HCT116 (cell line): ENCODE measurements around the gene GBF1. TPM values are rescaled to one million over a fixed set of nuclear protein-coding genes. Genes with fewer than 3 reads are reported as not detected.
A peak's percentile ranks its signal among the peaks of the same experiment; 100 is the strongest.

Experiments used
- ATAC-seq: fragments of 200-7000 bp; cut with Tn5 transposase; 2 replicates; pipeline ENCODE4 v1.9.1; 2020; ENCODE audit warnings: mild to moderate bottlenecking, moderate library complexity
- BruUV-seq: library from RNA; stranded (reverse); fragments of 400-500 nt; replicated peaks from 2 replicates; lab custom pipeline; 2021; lab: Mats Ljungman, UMichigan
- CTCF ChIA-PET: fragments of 300-600 bp; sonication (Branson Sonifier 250); formaldehyde crosslinking; loops from one replicate; lab custom pipeline; 2021; ENCODE audit warnings: antibody characterized with exemption; lab: Charles Lee
- POLR2A ChIA-PET: fragments of 300-600, 350-600 bp; sonication (Branson Sonifier 250); formaldehyde crosslinking; loops from one replicate; lab custom pipeline; 2021; ENCODE audit warnings: antibody characterized with exemption; lab: Charles Lee
- RAD21 ChIA-PET, 2 experiments: fragments of 300-600 bp; sonication (Branson Sonifier 250); formaldehyde crosslinking; loops; one replicate each; lab custom pipeline; 2023; ENCODE audit warnings: low total read pairs in 2 of 2; ENCODE audit not compliant: uncharacterized antibody in 2 of 2, unreplicated experiment in 2 of 2, low non-redundant PET in 1 of 2; lab: Charles Lee
- DNase-seq: peaks from one replicate; pipeline ENCODE4 v3.0.0-alpha.2; 2010; ENCODE audit warnings: low read depth, low spot score
- H2AFZ ChIP-seq: fragments of 200-600 bp; shearing (Covaris generic), sonication (generic); 2 replicates; pipeline ENCODE4 v1.6.1; 2017; ENCODE audit warnings: low read depth, mixed run types, mixed read lengths, antibody characterized with exemption, low read length; ENCODE audit not compliant: poor library complexity, severe bottlenecking
- H3K27ac ChIP-seq: 2 replicates; pipeline ENCODE4 v1.5.1; 2012; ENCODE audit warnings: low read depth, low read length
- H3K27me3 ChIP-seq: fragments of 200-600 bp; sonication (generic); 2 replicates; pipeline ENCODE4 v1.6.1; 2016; ENCODE audit warnings: mixed run types, low read length, mixed read lengths; ENCODE audit not compliant: insufficient read depth
- H3K36me3 ChIP-seq, 2 experiments: fragments of 200-500 bp in 1 of 2; fragments of 200-600 bp in 1 of 2; sonication (Bioruptor generic) in 1 of 2; sonication (generic) in 1 of 2; 2 replicates each; pipeline versions ENCODE4 v1.5.1 to v1.6.1; 2014 to 2016; ENCODE audit warnings: low read length in 2 of 2, inconsistent platforms in 1 of 2, mixed read lengths in 1 of 2, mixed run types in 1 of 2; ENCODE audit not compliant: insufficient read depth in 2 of 2, control insufficient read depth in 1 of 2
- H3K4me1 ChIP-seq, 2 experiments: fragments of 200-600 bp in 1 of 2; sonication (generic) in 1 of 2; 2 replicates each; pipeline versions ENCODE4 v1.5.1 to v1.6.1; 2012 to 2017; ENCODE audit warnings: low read length in 2 of 2, inconsistent platforms in 1 of 2, mild to moderate bottlenecking in 1 of 2, mixed read lengths in 1 of 2, mixed run types in 1 of 2, moderate library complexity in 1 of 2; ENCODE audit not compliant: insufficient read depth in 2 of 2, control insufficient read depth in 1 of 2
- H3K4me2 ChIP-seq: fragments of 200-600 bp; sonication (generic); 2 replicates; pipeline ENCODE4 v1.6.1; 2017; ENCODE audit warnings: mixed run types, low read length, mixed read lengths
- H3K4me3 ChIP-seq, 2 experiments: fragments of 200-600 bp in 1 of 2; sonication (generic) in 1 of 2; replicated peaks in 1 of 2; 2 replicates each; pipeline ENCODE4 v1.5.1; 2011 to 2016; ENCODE audit warnings: low read length in 2 of 2, control low read depth in 1 of 2, low read depth in 1 of 2, mild to moderate bottlenecking in 1 of 2, mixed read lengths in 1 of 2, mixed run types in 1 of 2
- H3K79me2 ChIP-seq: fragments of 200-600 bp; sonication (generic); 2 replicates; pipeline ENCODE4 v1.6.1; 2017; ENCODE audit warnings: mild to moderate bottlenecking, mixed run types, low read length, moderate library complexity, mixed read lengths; ENCODE audit not compliant: insufficient read depth
- H3K9ac ChIP-seq: fragments of 200-600 bp; sonication (generic); 2 replicates; pipeline ENCODE4 v1.6.1; 2016; ENCODE audit warnings: low read length, mixed read lengths
- H3K9me2 ChIP-seq: fragments of 200-600 bp; sonication (generic), shearing (Covaris generic); 2 replicates; pipeline ENCODE4 v1.6.1; 2017; ENCODE audit warnings: mixed run types, mild to moderate bottlenecking, moderate library complexity; ENCODE audit not compliant: insufficient read depth
- H3K9me3 ChIP-seq, 2 experiments: fragments of 200-500 bp in 1 of 2; fragments of 200-600 bp in 1 of 2; sonication (Bioruptor generic) in 1 of 2; sonication (generic) in 1 of 2; 2 replicates each; pipeline ENCODE4 v1.6.1; 2014 to 2017; ENCODE audit warnings: low read length in 2 of 2, mixed read lengths in 2 of 2, inconsistent platforms in 1 of 2, low read depth in 1 of 2, mild to moderate bottlenecking in 1 of 2, mixed run types in 1 of 2, moderate library complexity in 1 of 2; ENCODE audit not compliant: control insufficient read depth in 1 of 2, insufficient read depth in 1 of 2
- H4K20me1 ChIP-seq: fragments of 200-600 bp; sonication (generic), shearing (Covaris generic); 2 replicates; pipeline ENCODE4 v1.6.1; 2017; ENCODE audit warnings: mixed run types, mild to moderate bottlenecking, moderate library complexity; ENCODE audit not compliant: insufficient read depth
- CBX3 ChIP-seq: IDR thresholded peaks from 2 replicates; pipeline ENCODE4 v1.6.1; 2012; ENCODE audit warnings: low read depth
- CEBPB ChIP-seq: IDR thresholded peaks from 2 replicates; pipeline ENCODE4 v1.6.1; 2012; ENCODE audit warnings: low read depth
- EGR1 ChIP-seq: IDR thresholded peaks from 2 replicates; pipeline ENCODE4 v1.6.1; 2012; ENCODE audit warnings: low read depth
- ELF1 ChIP-seq: IDR thresholded peaks from 2 replicates; pipeline ENCODE4 v1.6.1; 2012; ENCODE audit warnings: low read depth, borderline replicate concordance
- EZH2phosphoT487 ChIP-seq: fragments of 200-600 bp; IDR thresholded peaks from 2 replicates; pipeline ENCODE4 v1.6.1; 2018; ENCODE audit warnings: antibody characterized with exemption, borderline replicate concordance
- FOSL1 ChIP-seq: IDR thresholded peaks from 2 replicates; pipeline ENCODE4 v1.6.1; 2012; ENCODE audit warnings: low read depth
- JUND ChIP-seq: IDR thresholded peaks from 2 replicates; pipeline ENCODE4 v1.6.1; 2012
- POLR2AphosphoS5 ChIP-seq: IDR thresholded peaks from 2 replicates; pipeline ENCODE4 v1.6.1; 2011; ENCODE audit warnings: mild to moderate bottlenecking, low read depth, low read length, moderate library complexity
- RAD21 ChIP-seq: IDR thresholded peaks from 2 replicates; pipeline ENCODE4 v1.6.1; 2012; ENCODE audit warnings: low read depth, mild to moderate bottlenecking
- SIN3A ChIP-seq: IDR thresholded peaks from 2 replicates; pipeline ENCODE4 v1.6.1; 2012; ENCODE audit warnings: low read depth
- SP1 ChIP-seq: IDR thresholded peaks from 2 replicates; pipeline ENCODE4 v1.6.1; 2012; ENCODE audit warnings: low read depth
- SRF ChIP-seq: IDR thresholded peaks from 2 replicates; pipeline ENCODE4 v1.6.1; 2012; ENCODE audit warnings: low read depth
- YY1 ChIP-seq: IDR thresholded peaks from 2 replicates; pipeline ENCODE4 v1.6.1; 2011; ENCODE audit warnings: low read length, low read depth, moderate library complexity, mild to moderate bottlenecking; ENCODE audit not compliant: insufficient replicate concordance; ENCODE audit errors: extremely low read depth
- ZFX ChIP-seq: fragments of 450-650 bp; IDR thresholded peaks from 2 replicates; pipeline ENCODE4 v1.6.1; 2017
- ZNF274 ChIP-seq: fragments of 200-500 bp; sonication (Bioruptor generic); IDR thresholded peaks from 2 replicates; pipeline ENCODE4 v1.6.1; 2014; ENCODE audit warnings: mild to moderate bottlenecking, low read depth, low read length, inconsistent platforms
- intact Hi-C: fragments of 100-400 bp; cut with micrococcal nuclease; formaldehyde crosslinking; loops from 2 replicates; pipeline ENCODE4 v1.10.0; 2022
- total RNA-seq: library from RNA; stranded (reverse); gene quantifications from one replicate; pipeline ENCODE4 v1.2.1, GENCODE V29; 2021; ENCODE audit not compliant: unreplicated experiment
- TF ChIP-seq, protein P1 (sequence below), 3 experiments: fragments of 200-600 bp in 1 of 3; sonication (generic) in 1 of 3; IDR thresholded peaks in 2 of 3; conservative IDR thresholded peaks in 1 of 3; 2 replicates each; pipeline ENCODE4 v1.5.1; 2012 to 2017; ENCODE audit warnings: low read depth in 2 of 3, low read length in 2 of 3, antibody characterized with exemption in 1 of 3, borderline replicate concordance in 1 of 3, control low read depth in 1 of 3, mild to moderate bottlenecking in 1 of 3, mixed read lengths in 1 of 3, mixed run types in 1 of 3, moderate library complexity in 1 of 3; ENCODE audit not compliant: insufficient read depth in 1 of 3
- TF ChIP-seq, protein P2 (sequence below): IDR thresholded peaks from 2 replicates; pipeline ENCODE4 v1.6.1; 2012
- TF ChIP-seq, protein P3 (sequence below): IDR thresholded peaks from 2 replicates; pipeline ENCODE4 v1.6.1; 2012
- TF ChIP-seq, protein P4 (sequence below): IDR thresholded peaks from 2 replicates; pipeline ENCODE4 v1.6.1; 2011; ENCODE audit warnings: mild to moderate bottlenecking, low read length, moderate library complexity; ENCODE audit not compliant: insufficient replicate concordance; ENCODE audit errors: extremely low read depth
- TF ChIP-seq, protein P5 (sequence below): IDR thresholded peaks from 2 replicates; pipeline ENCODE4 v1.6.1; 2012; ENCODE audit warnings: low read depth

The GBF1 gene
- total RNA-seq, 1 experiment from 2014 or later, result 58.9 TPM

DNA sequence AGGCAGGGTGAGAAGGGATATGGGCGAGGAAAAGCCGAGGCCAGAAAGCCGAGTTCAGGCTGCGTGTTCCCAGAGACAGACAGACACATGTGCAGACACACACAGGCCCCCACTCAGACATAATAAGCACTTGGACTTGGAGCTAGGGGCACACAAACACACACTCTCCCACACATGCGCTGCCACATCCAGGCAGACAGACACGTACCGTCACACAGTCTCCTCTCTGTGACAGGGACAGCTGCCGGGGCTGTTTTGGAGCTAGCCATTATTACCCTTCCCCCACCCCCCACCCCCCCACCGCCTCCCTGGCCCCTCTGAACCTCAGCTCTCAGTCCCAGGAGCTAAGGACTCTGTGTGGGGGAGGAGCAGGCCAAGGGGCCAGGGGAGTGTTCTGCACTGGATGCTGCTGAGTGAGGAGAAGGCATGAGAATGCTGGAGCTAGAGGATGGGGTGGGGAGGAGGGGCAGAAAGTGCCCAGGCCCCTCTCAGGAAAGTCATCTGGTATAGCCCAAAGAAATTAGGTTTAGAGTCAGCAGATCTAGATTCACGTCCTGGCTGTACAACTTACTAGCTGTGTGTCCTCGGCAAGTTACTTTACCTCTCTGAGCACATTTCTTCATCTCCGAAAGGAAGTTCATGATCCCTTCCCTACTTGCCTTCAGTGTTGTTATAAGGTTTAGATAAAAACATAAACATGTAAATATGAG lies 10.3 kb upstream of the GBF1 start:
- RAD21 ChIA-PET, result no interaction called here
- Histone ChIP-seq H3K9me3 (no peaks in the 10 kb centered on the region), H3K4me2 (peak overlapping the region; percentile 34), H3K9me2 (no peaks in the 10 kb centered on the region), H4K20me1 (no peaks in the 10 kb centered on the region), H3K27me3 (no peaks in the 10 kb centered on the region), H3K27ac (no peak overlapping the region), H3K79me2 (no peaks in the 10 kb centered on the region; the same call in 1 of the 2 replicates), H3K36me3 (no peaks in the 10 kb centered on the region), H3K4me1 (peaks cover 7 to 30% of the 10 kb centered on the region in 2 experiments), H3K9ac (no peak overlapping the region), H2AFZ (no peak overlapping the region), H3K4me3 (no peak overlapping the region)
- intact Hi-C loops, result loop anchor here (5.0 kb wide), 1 partner anchor 227 kb away; no protein-coding TSS in a partner anchor
- no TSS peak for BruUV-seq
- CTCF ChIA-PET, result interaction anchor here (1.2 to 12.6 kb wide), 3 partner anchors 9 to 159 kb away, joined by 3 to 625 read pairs (median 3); partner anchors contain the start of gene ELOVL3
- TF ChIP-seq ELF1, result no peak
- TF ChIP-seq SIN3A, result no peak
- no peak for TF ChIP-seq JUND
- no peak for TF ChIP-seq RAD21
- no peak for TF ChIP-seq CBX3
- TF ChIP-seq SRF, result no peak
- TF ChIP-seq ZFX, result no peak
- TF ChIP-seq EGR1, result no peak
- TF ChIP-seq ZNF274, result no peak
- TF ChIP-seq YY1, result no peak
- no peak for TF ChIP-seq EZH2phosphoT487
- TF ChIP-seq, protein P1, sequence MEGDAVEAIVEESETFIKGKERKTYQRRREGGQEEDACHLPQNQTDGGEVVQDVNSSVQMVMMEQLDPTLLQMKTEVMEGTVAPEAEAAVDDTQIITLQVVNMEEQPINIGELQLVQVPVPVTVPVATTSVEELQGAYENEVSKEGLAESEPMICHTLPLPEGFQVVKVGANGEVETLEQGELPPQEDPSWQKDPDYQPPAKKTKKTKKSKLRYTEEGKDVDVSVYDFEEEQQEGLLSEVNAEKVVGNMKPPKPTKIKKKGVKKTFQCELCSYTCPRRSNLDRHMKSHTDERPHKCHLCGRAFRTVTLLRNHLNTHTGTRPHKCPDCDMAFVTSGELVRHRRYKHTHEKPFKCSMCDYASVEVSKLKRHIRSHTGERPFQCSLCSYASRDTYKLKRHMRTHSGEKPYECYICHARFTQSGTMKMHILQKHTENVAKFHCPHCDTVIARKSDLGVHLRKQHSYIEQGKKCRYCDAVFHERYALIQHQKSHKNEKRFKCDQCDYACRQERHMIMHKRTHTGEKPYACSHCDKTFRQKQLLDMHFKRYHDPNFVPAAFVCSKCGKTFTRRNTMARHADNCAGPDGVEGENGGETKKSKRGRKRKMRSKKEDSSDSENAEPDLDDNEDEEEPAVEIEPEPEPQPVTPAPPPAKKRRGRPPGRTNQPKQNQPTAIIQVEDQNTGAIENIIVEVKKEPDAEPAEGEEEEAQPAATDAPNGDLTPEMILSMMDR (IDR thresholded peaks at IDR 0.05 in 2 of 3, conservative IDR thresholded peaks at IDR 0.05 in 1 of 3; ENCODE audit: borderline replicate concordance in 1 of 3, insufficient read depth in 1 of 3, low read depth in 2 of 3, low read length in 2 of 3), result no peak
- no peak for TF ChIP-seq FOSL1
- no peak for TF ChIP-seq SP1
- no peak for TF ChIP-seq POLR2AphosphoS5
- no peak for TF ChIP-seq CEBPB
- TF ChIP-seq, protein P2, sequence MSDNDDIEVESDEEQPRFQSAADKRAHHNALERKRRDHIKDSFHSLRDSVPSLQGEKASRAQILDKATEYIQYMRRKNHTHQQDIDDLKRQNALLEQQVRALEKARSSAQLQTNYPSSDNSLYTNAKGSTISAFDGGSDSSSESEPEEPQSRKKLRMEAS, result no peak
- TF ChIP-seq, protein P3, sequence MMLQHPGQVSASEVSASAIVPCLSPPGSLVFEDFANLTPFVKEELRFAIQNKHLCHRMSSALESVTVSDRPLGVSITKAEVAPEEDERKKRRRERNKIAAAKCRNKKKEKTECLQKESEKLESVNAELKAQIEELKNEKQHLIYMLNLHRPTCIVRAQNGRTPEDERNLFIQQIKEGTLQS, result no peak
- TF ChIP-seq, protein P4, sequence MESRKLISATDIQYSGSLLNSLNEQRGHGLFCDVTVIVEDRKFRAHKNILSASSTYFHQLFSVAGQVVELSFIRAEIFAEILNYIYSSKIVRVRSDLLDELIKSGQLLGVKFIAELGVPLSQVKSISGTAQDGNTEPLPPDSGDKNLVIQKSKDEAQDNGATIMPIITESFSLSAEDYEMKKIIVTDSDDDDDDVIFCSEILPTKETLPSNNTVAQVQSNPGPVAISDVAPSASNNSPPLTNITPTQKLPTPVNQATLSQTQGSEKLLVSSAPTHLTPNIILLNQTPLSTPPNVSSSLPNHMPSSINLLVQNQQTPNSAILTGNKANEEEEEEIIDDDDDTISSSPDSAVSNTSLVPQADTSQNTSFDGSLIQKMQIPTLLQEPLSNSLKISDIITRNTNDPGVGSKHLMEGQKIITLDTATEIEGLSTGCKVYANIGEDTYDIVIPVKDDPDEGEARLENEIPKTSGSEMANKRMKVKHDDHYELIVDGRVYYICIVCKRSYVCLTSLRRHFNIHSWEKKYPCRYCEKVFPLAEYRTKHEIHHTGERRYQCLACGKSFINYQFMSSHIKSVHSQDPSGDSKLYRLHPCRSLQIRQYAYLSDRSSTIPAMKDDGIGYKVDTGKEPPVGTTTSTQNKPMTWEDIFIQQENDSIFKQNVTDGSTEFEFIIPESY, result no peak
- TF ChIP-seq, protein P5, sequence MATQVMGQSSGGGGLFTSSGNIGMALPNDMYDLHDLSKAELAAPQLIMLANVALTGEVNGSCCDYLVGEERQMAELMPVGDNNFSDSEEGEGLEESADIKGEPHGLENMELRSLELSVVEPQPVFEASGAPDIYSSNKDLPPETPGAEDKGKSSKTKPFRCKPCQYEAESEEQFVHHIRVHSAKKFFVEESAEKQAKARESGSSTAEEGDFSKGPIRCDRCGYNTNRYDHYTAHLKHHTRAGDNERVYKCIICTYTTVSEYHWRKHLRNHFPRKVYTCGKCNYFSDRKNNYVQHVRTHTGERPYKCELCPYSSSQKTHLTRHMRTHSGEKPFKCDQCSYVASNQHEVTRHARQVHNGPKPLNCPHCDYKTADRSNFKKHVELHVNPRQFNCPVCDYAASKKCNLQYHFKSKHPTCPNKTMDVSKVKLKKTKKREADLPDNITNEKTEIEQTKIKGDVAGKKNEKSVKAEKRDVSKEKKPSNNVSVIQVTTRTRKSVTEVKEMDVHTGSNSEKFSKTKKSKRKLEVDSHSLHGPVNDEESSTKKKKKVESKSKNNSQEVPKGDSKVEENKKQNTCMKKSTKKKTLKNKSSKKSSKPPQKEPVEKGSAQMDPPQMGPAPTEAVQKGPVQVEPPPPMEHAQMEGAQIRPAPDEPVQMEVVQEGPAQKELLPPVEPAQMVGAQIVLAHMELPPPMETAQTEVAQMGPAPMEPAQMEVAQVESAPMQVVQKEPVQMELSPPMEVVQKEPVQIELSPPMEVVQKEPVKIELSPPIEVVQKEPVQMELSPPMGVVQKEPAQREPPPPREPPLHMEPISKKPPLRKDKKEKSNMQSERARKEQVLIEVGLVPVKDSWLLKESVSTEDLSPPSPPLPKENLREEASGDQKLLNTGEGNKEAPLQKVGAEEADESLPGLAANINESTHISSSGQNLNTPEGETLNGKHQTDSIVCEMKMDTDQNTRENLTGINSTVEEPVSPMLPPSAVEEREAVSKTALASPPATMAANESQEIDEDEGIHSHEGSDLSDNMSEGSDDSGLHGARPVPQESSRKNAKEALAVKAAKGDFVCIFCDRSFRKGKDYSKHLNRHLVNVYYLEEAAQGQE, result no peak
- DNase-seq, result no peak
- POLR2A ChIA-PET, result interaction anchor here (1.8 kb wide), 1 partner anchor 10 kb away, joined by 4 read pairs; the partner anchor contains the start of gene GBF1
- ATAC-seq, result no peak
